Germinal center (tissue), 1 donor: Measurements from ENCODE around the gene SH2D7.
"Not testable (repeated sequence)": the region's sequence is repeated elsewhere in the genome, so short reads cannot be mapped to it uniquely, and the experiment has no call there.

Experiments used
- DNase-seq: peaks from one replicate; pipeline ENCODE4 v3.0.0; 2012; ENCODE audit warnings: mixed read lengths, low spot score

SH2D7 gene

GRCh38 chr15:78146425-78147154 is 54.2 kb downstream of the SH2D7 start:
- no peak for DNase-seq

- DNase-seq: no peak
These were observed 55.2 kb downstream of the SH2D7 start for GRCh38 chr15:78147566-78147965.

GRCh38 chr15:78148392-78149067 is 56.2 kb downstream of the SH2D7 start:
- no peak for DNase-seq

GRCh38 chr15:78149068-78149804 is 56.9 kb downstream of the SH2D7 start, which contains the start of gene IDH3A:
Gene IDH3A (plus strand): TSS chr15:78149362. CDS start chr15:78149404, 42 bp downstream.
- DNase-seq: peak; percentile 99

- DNase-seq: no peak
These were observed 57.7 kb downstream of the SH2D7 start for GRCh38 chr15:78149805-78150751.

GRCh38 chr15:78151075-78151474 is 58.7 kb downstream of the SH2D7 start:
- not testable (repeated sequence) for DNase-seq
